ENCODE data around the gene LARP1B. TPM values are rescaled to one million over a fixed set of nuclear protein-coding genes. Genes with fewer than 3 reads are reported as not detected.

The LARP1B gene
- total and polyA plus RNA-seq, 2 of the 8 experiments (the other 6 are each of a cell fraction or from before 2014, with no cell fraction given) = 10.6 to 47.0 TPM

GRCh38 chr4:128060699-128061565 lies at the start of gene LARP1B (continued):
- TF ChIP-seq SP4 (IDR thresholded peaks at IDR 0.05; ENCODE audit: low read length) (0 out of 2 replicates have a peak, but pooled peaks have one; percentile 25), CHD1 (IDR thresholded peaks at IDR 0.05; ENCODE audit: low read depth, low read length) (peak; percentile 35; the same call in 1 of the 2 replicates), SIRT6 (IDR thresholded peaks at IDR 0.05; ENCODE audit: low read length) (no peak), MAFK (IDR thresholded peaks at IDR 0.05; ENCODE audit: low read depth, low read length) (no peak), SAP30 (IDR thresholded peaks at IDR 0.05; ENCODE audit: insufficient read depth, insufficient replicate concordance, low read length) (no peak), RBBP5 (IDR thresholded peaks at IDR 0.05; ENCODE audit: borderline replicate concordance, low read depth, low read length) (0 out of 2 replicates have a peak, but pooled peaks have one; percentile 20), POLR2A (IDR thresholded peaks at IDR 0.05; ENCODE audit: control extremely low read depth in 1 of 2, low read depth in 2 of 2, low read length in 2 of 2) (peak; percentile 89 to 96), SP1 (IDR thresholded peaks at IDR 0.05; ENCODE audit: low read depth, low read length) (peak; percentile 28; the same call in 1 of the 2 replicates), YY1 (IDR thresholded peaks at IDR 0.05; ENCODE audit: low read depth, low read length) (peak; percentile 44; the same call in 1 of the 2 replicates), MAX (IDR thresholded peaks at IDR 0.05) (peak; percentile 90), TAF7 (optimal IDR thresholded peaks at IDR 0.05; ENCODE audit: borderline replicate concordance, low read depth, low read length) (peak; percentile 82), TAF1 (IDR thresholded peaks at IDR 0.05; ENCODE audit: low read depth, low read length) (peak; percentile 92)

Measured in H1 (cell line).